H1 (cell line): ENCODE measurements around the gene PTCRA. TPM values are rescaled to one million over a fixed set of nuclear protein-coding genes. Genes with fewer than 3 reads are reported as not detected.

ENCODE experiments used
- CTCF ChIA-PET: fragments of 300-600 bp; sonication (Branson Sonifier 250); formaldehyde crosslinking; loops from one replicate; lab custom pipeline; 2021; ENCODE audit not compliant: partially characterized antibody; lab: Charles Lee
- POLR2A ChIA-PET: fragments of 300-600 bp; sonication (Branson Sonifier 250); formaldehyde crosslinking; loops from one replicate; lab custom pipeline; 2021; ENCODE audit warnings: inconsistent platforms; ENCODE audit not compliant: partially characterized antibody; lab: Charles Lee
- DNase-seq, 2 experiments: peaks; one replicate each; pipeline versions ENCODE4 v3.0.0 to v3.0.0-alpha.2; 2010 to 2022; ENCODE audit warnings: low spot score in 2 of 2, low read depth in 1 of 2, mixed read lengths in 1 of 2
- FAIRE-seq: peaks from 2 replicates; lab custom pipeline; 2011; peaks lifted over from hg19 to GRCh38; lab: Jason Lieb, UNC
- H2AFZ ChIP-seq: 2 replicates; pipeline ENCODE4 v1.8.1; 2012; ENCODE audit warnings: low read length, inconsistent platforms
- H2AK5ac ChIP-seq: 2 replicates; pipeline ENCODE4 v1.6.1; 2013; ENCODE audit warnings: low read depth, low read length
- H2BK120ac ChIP-seq: replicated peaks from 2 replicates; pipeline ENCODE3; 2013; ENCODE audit warnings: low read depth, low read length, inconsistent platforms
- H2BK12ac ChIP-seq: 2 replicates; pipeline ENCODE4 v1.6.1; 2013; ENCODE audit warnings: low read depth, low read length
- H2BK15ac ChIP-seq: 2 replicates; pipeline ENCODE4 v1.6.1; 2013; ENCODE audit warnings: low read length
- H2BK20ac ChIP-seq: 2 replicates; pipeline ENCODE4 v1.6.1; 2013; ENCODE audit warnings: low read length
- H2BK5ac ChIP-seq: 2 replicates; pipeline ENCODE4 v1.6.1; 2013; ENCODE audit warnings: low read depth, low read length
- H3K14ac ChIP-seq: 2 replicates; pipeline ENCODE4 v1.6.1; 2013; ENCODE audit warnings: inconsistent platforms; ENCODE audit not compliant: insufficient read length
- H3K18ac ChIP-seq: 2 replicates; pipeline ENCODE4 v1.6.1; 2013; ENCODE audit warnings: low read length; ENCODE audit errors: extremely low read depth
- H3K23ac ChIP-seq: 2 replicates; pipeline ENCODE4 v1.6.1; 2013; ENCODE audit warnings: inconsistent platforms; ENCODE audit not compliant: insufficient read length
- H3K23me2 ChIP-seq: 2 replicates; pipeline ENCODE4 v1.6.1; 2013; ENCODE audit warnings: low read depth, low read length
- H3K27ac ChIP-seq: 2 replicates; pipeline ENCODE4 v1.6.1; 2011; ENCODE audit warnings: low read depth, low read length, inconsistent platforms
- H3K27me3 ChIP-seq, 4 experiments: replicated peaks in 1 of 4; 1 replicate in 1 of 4; 2 replicates in 3 of 4; pipeline versions ENCODE4 v1.6.1 to v1.8.1; 2011 to 2013; ENCODE audit warnings: low read length in 3 of 4, mild to moderate bottlenecking in 3 of 4, inconsistent platforms in 2 of 4, mixed read lengths in 2 of 4, moderate library complexity in 1 of 4; ENCODE audit not compliant: control insufficient read depth in 3 of 4, insufficient read depth in 3 of 4; ENCODE audit errors: extremely low read depth in 1 of 4
- H3K36me3 ChIP-seq, 4 experiments: 2 replicates each; pipeline versions ENCODE4 v1.6.1 to v1.8.1; 2011 to 2013; ENCODE audit warnings: mild to moderate bottlenecking in 4 of 4, low read length in 3 of 4, moderate library complexity in 2 of 4, control low read depth in 1 of 4, inconsistent platforms in 1 of 4; ENCODE audit not compliant: insufficient read depth in 4 of 4, control insufficient read depth in 2 of 4
- H3K4ac ChIP-seq: replicated peaks from 2 replicates; pipeline ENCODE3; 2013; ENCODE audit warnings: low read length, low read depth, mixed read lengths, inconsistent platforms; ENCODE audit not compliant: insufficient read length
- H3K4me1 ChIP-seq, 4 experiments: replicated peaks in 1 of 4; 1 replicate in 1 of 4; 2 replicates in 3 of 4; pipeline versions ENCODE4 v1.6.1 to v1.8.1; 2011 to 2013; ENCODE audit warnings: low read length in 3 of 4, inconsistent platforms in 2 of 4, mixed read lengths in 1 of 4; ENCODE audit not compliant: insufficient read depth in 4 of 4, control insufficient read depth in 3 of 4
- H3K4me2 ChIP-seq, 2 experiments: 2 replicates each; pipeline versions ENCODE4 v1.6.1 to v1.8.1; 2011 to 2013; ENCODE audit warnings: low read depth in 2 of 2, low read length in 2 of 2, control low read depth in 1 of 2, inconsistent platforms in 1 of 2, mild to moderate bottlenecking in 1 of 2; ENCODE audit not compliant: insufficient read depth in 1 of 2
- H3K4me3 ChIP-seq, 4 experiments: fragments of 200-600, 300-600 bp in 1 of 4; sonication (generic), shearing (Covaris generic), sonication (Bioruptor Twin) in 1 of 4; 2 replicates each; pipeline versions ENCODE4 v1.5.1 to v1.8.1; 2011 to 2016; ENCODE audit warnings: low read length in 4 of 4, low read depth in 3 of 4, control low read depth in 2 of 4, inconsistent platforms in 2 of 4, mild to moderate bottlenecking in 2 of 4, mixed read lengths in 1 of 4, moderate library complexity in 1 of 4; ENCODE audit not compliant: insufficient read depth in 2 of 4; ENCODE audit errors: extremely low read depth in 1 of 4
- H3K56ac ChIP-seq: replicated peaks from 2 replicates; pipeline ENCODE3; 2013; ENCODE audit warnings: low read depth, mild to moderate bottlenecking, mixed read lengths, low read length, inconsistent platforms; ENCODE audit not compliant: insufficient read length
- H3K79me1 ChIP-seq: 2 replicates; pipeline ENCODE4 v1.6.1; 2013; ENCODE audit warnings: low read depth, low read length, control low read depth
- H3K79me2 ChIP-seq, 2 experiments: 2 replicates each; pipeline versions ENCODE4 v1.6.1 to v1.8.1; 2012 to 2013; ENCODE audit warnings: low read length in 2 of 2, mild to moderate bottlenecking in 2 of 2, inconsistent platforms in 1 of 2; ENCODE audit not compliant: insufficient read depth in 2 of 2, control insufficient read depth in 1 of 2
- H3K9ac ChIP-seq, 4 experiments: replicated peaks in 1 of 4; 1 replicate in 1 of 4; 2 replicates in 3 of 4; pipeline versions ENCODE4 v1.6.1 to v1.8.1; 2011 to 2013; ENCODE audit warnings: low read depth in 3 of 4, low read length in 3 of 4, control low read depth in 2 of 4, mild to moderate bottlenecking in 2 of 4, moderate library complexity in 2 of 4, inconsistent platforms in 1 of 4; ENCODE audit errors: extremely low read depth in 1 of 4
- H3K9me3 ChIP-seq, 2 experiments: 2 replicates each; pipeline versions ENCODE4 v1.6.1 to v1.8.1; 2012 to 2013; ENCODE audit warnings: mild to moderate bottlenecking in 2 of 2, moderate library complexity in 2 of 2, control low read depth in 1 of 2, inconsistent platforms in 1 of 2, low read depth in 1 of 2, low read length in 1 of 2, mixed read lengths in 1 of 2; ENCODE audit not compliant: insufficient read depth in 2 of 2
- H4K20me1 ChIP-seq, 2 experiments: replicated peaks in 1 of 2; 2 replicates each; pipeline versions ENCODE3 to v1.8.1; 2011 to 2013; ENCODE audit warnings: inconsistent platforms in 2 of 2, low read length in 2 of 2, mild to moderate bottlenecking in 1 of 2; ENCODE audit not compliant: insufficient read depth in 2 of 2, control insufficient read depth in 1 of 2
- H4K5ac ChIP-seq: 2 replicates; pipeline ENCODE4 v1.6.1; 2013; ENCODE audit warnings: low read length, low read depth, mixed read lengths, inconsistent platforms; ENCODE audit not compliant: insufficient read length
- H4K8ac ChIP-seq: 2 replicates; pipeline ENCODE4 v1.8.0; 2013; ENCODE audit warnings: mild to moderate bottlenecking, moderate library complexity, low read length, inconsistent platforms; ENCODE audit not compliant: insufficient read depth; ENCODE audit errors: extremely low read depth
- H4K91ac ChIP-seq: replicated peaks from 2 replicates; pipeline ENCODE3; 2013; ENCODE audit warnings: low read length, mixed read lengths, inconsistent platforms; ENCODE audit not compliant: insufficient read length
- ASH2L ChIP-seq: fragments of 200-600, 300-600 bp; sonication (generic); IDR thresholded peaks from one replicate; pipeline ENCODE4 v1.7.1; 2017; ENCODE audit warnings: low read length
- BACH1 ChIP-seq: IDR thresholded peaks from 2 replicates; pipeline ENCODE4 v1.6.1; 2012; ENCODE audit warnings: low read length, improper control_type of control experiment
- CEBPB ChIP-seq: IDR thresholded peaks from 2 replicates; pipeline ENCODE4 v1.6.1; 2012; ENCODE audit warnings: low read depth, low read length
- EGR1 ChIP-seq: IDR thresholded peaks from 2 replicates; pipeline ENCODE4 v1.6.1; 2011; ENCODE audit warnings: low read depth, low read length, borderline replicate concordance
- JUN ChIP-seq: IDR thresholded peaks from 2 replicates; pipeline ENCODE4 v1.6.1; 2011; ENCODE audit warnings: low read depth, mild to moderate bottlenecking, improper control_type of control experiment, low read length
- KDM1A ChIP-seq: fragments of 200-600, 300-600 bp; sonication (generic); IDR thresholded peaks from 2 replicates; pipeline ENCODE4 v1.7.1; 2016; ENCODE audit warnings: mild to moderate bottlenecking, low read length, borderline replicate concordance
- KDM4A ChIP-seq: IDR thresholded peaks from one replicate; pipeline ENCODE4 v1.7.1; 2012; ENCODE audit warnings: low read depth, mild to moderate bottlenecking, moderate library complexity, low read length, inconsistent platforms; ENCODE audit not compliant: severe bottlenecking
- RBBP5 ChIP-seq: IDR thresholded peaks from 2 replicates; pipeline ENCODE4 v1.7.1; 2012; ENCODE audit warnings: low read depth, mild to moderate bottlenecking, inconsistent platforms, low read length, moderate library complexity, borderline replicate concordance
- SAP30 ChIP-seq: fragments of 300-600 bp; sonication (generic); IDR thresholded peaks from 2 replicates; pipeline ENCODE4 v1.7.1; 2012; ENCODE audit warnings: low read length, moderate library complexity, mild to moderate bottlenecking, inconsistent platforms; ENCODE audit not compliant: insufficient read depth, insufficient replicate concordance
- SP1 ChIP-seq: IDR thresholded peaks from 2 replicates; pipeline ENCODE4 v1.6.1; 2011; ENCODE audit warnings: low read depth, low read length
- SP4 ChIP-seq: IDR thresholded peaks from 2 replicates; pipeline ENCODE4 v1.6.1; 2012; ENCODE audit warnings: low read length, inconsistent platforms
- WGBS, 2 experiments: shearing (Covaris generic) in 1 of 2; methylation state at CpG; one replicate each; pipeline versions ENCODE4 v1.1.6 to v1.1.7; 2013 to 2015; ENCODE audit warnings: low lambda C conversion rate in 2 of 2, mixed read lengths in 2 of 2, inconsistent platforms in 1 of 2, low coverage in 1 of 2, missing lambda C conversion rate in 1 of 2; ENCODE audit not compliant: insufficient replicate concordance in 2 of 2, insufficient coverage in 1 of 2, insufficient read length in 1 of 2; ENCODE audit errors: extremely low coverage in 1 of 2, missing lambda C conversion rate in 1 of 2; 5-methylcytosine and 5-hydroxymethylcytosine counted together
- polyA plus RNA-seq, 7 experiments: library from polyadenylated mRNA; depleted of rRNA in 3 of 7; stranded (reverse) in 5 of 7; unstranded in 2 of 7; fragments of >200 nt in 5 of 7; fragments of 200-250 nt in 2 of 7; gene quantifications; 1 replicate in 5 of 7; 2 replicates in 1 of 7; 4 replicates in 1 of 7; pipeline versions ENCODE4 v1.2.1 to v1.2.3, GENCODE V29; 2011 to 2013; ENCODE audit warnings: missing spikeins in 2 of 7, mixed read lengths in 2 of 7
- total RNA-seq: library from RNA; stranded (reverse); fragmentation: NEBNext Ultra II Directional; extraction: Animal tissue kit (Norgen Biotek cat#: 25700); gene quantifications from 2 replicates; pipeline ENCODE4 v1.2.1, GENCODE V29; 2021
- TF ChIP-seq, protein P1 (sequence below): IDR thresholded peaks from 2 replicates; pipeline ENCODE4 v1.6.1; 2012; ENCODE audit warnings: inconsistent platforms

PTCRA gene
- total and polyA plus RNA-seq, 2 of the 8 experiments (the other 6 are each of a cell fraction or from before 2014, with no cell fraction given), result not detected

DNA sequence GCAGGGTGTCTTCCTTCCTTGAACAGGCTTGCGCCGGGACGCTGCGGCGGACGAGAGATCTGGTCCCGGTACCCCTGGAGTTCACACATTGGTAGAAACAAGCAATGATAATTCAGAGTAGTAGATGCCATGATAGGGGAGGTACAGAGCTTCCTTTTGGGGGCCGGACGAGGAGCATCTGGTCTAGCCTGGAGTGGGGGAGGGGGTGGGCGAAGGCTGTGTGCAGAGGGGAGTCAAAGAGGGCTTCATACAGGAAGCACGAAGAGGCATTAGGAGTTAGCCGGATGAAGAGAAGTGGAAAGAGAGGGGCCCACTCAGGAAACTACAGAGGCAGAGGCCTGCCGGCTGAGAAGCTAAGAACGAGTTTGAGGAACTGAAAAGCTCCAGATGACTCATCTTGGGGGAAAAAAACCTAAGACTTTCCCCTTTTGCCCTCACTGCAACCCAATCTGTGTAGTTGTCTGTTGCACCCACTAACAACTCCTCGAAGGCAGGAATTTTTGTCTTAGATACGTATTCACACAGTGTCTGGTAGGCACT is 14.0 kb downstream of the PTCRA start:
- DNase-seq (no peak), FAIRE-seq (no peak)
- H3K79me2 ChIP-seq, result peaks cover 0 to 44% of the 10 kb centered on the region in 2 experiments; a peak in 3 of 4 replicates
- H2BK12ac ChIP-seq, result peak overlapping the region; percentile 33; the same call in 1 of the 2 replicates
- H3K14ac ChIP-seq, result no peak overlapping the region
- H3K56ac ChIP-seq, result peak overlapping the region; percentile 88
- WGBS, 2 experiments, result 0% methylated on average over 16 of the region's 16 CpGs; no CpG with 5 or more reads in 1 of the 2 experiments
- ChIA-PET POLR2A (interaction anchor here (0.5 to 6.7 kb wide), 38 partner anchors 9 to 462 kb away, joined by 3 to 81 read pairs (median 4); partner anchors contain the start of genes CUL7, GNMT, KLC4 and KLHDC3), CTCF (interaction anchor here (1.0 to 2.9 kb wide), 7 partner anchors 18 to 83 kb away, joined by 3 to 21 read pairs (median 6); partner anchors contain the start of gene GNMT)
- peak overlapping the region; percentile 46 for H4K5ac ChIP-seq
- H3K23me2 ChIP-seq, result peaks cover 8% of the 10 kb centered on the region
- peaks cover 0 to 10% (median 3%) of the 10 kb centered on the region in 4 experiments; a peak in 4 of 7 replicates for H3K4me1 ChIP-seq
- H2BK5ac ChIP-seq, result peak overlapping the region; percentile 96
- H3K4ac ChIP-seq, result peak overlapping the region; percentile 97
- H2AK5ac ChIP-seq, result 0 out of 2 replicates have a peak overlapping the region, but pooled peaks have one; percentile 33
- H3K4me3 ChIP-seq, result peak overlapping the region; percentile 61 to 82 (median 75)
- peak overlapping the region; percentile 37 for H4K91ac ChIP-seq
- no peak overlapping the region for H2AFZ ChIP-seq
- no peaks in the 10 kb centered on the region for H3K9me3 ChIP-seq
- peak overlapping the region; percentile 87; the same call in 1 of the 2 replicates for H4K8ac ChIP-seq
- H3K4me2 ChIP-seq, result peak overlapping the region; percentile 78 to 98
- peaks cover 0 to 3% of the 10 kb centered on the region in 2 experiments for H4K20me1 ChIP-seq
- peaks cover 0 to 18% (median 7%) of the 10 kb centered on the region in 4 experiments; a peak in 7 of 8 replicates for H3K36me3 ChIP-seq
- H3K27ac ChIP-seq, result peak overlapping the region; percentile 76
- peak overlapping the region; percentile 73 to 87 (median 82) for H3K9ac ChIP-seq
- peak overlapping the region; percentile 26 for H2BK120ac ChIP-seq
- H3K23ac ChIP-seq, result no peak overlapping the region
- peak overlapping the region; percentile 84 for H3K18ac ChIP-seq
- no peak overlapping the region for H2BK20ac ChIP-seq
- no peaks in the 10 kb centered on the region for H3K27me3 ChIP-seq
- no peak overlapping the region for H2BK15ac ChIP-seq
- peaks cover 13% of the 10 kb centered on the region; the same call in 1 of the 2 replicates for H3K79me1 ChIP-seq
- no peak for TF ChIP-seq SP4
- no peak for TF ChIP-seq JUN
- peak; percentile 25 for TF ChIP-seq KDM4A
- TF ChIP-seq, protein P1, sequence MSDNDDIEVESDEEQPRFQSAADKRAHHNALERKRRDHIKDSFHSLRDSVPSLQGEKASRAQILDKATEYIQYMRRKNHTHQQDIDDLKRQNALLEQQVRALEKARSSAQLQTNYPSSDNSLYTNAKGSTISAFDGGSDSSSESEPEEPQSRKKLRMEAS, result no peak
- 0 out of 2 replicates have a peak, but pooled peaks have one; percentile 4 for TF ChIP-seq RBBP5
- TF ChIP-seq CEBPB, result no peak
- no peak for TF ChIP-seq EGR1
- no peak for TF ChIP-seq SAP30
- no peak for TF ChIP-seq SP1
- 0 out of 2 replicates have a peak, but pooled peaks have one; percentile 5 for TF ChIP-seq BACH1
- peak; percentile 10; the same call in 1 of the 2 replicates for TF ChIP-seq KDM1A
- TF ChIP-seq ASH2L, result peak; percentile 87
